D721Med (cell line): Measurements from ENCODE around the gene HADHA.

Experiments used
- DNase-seq: peaks from one replicate; pipeline ENCODE4 v3.0.0; 2011; ENCODE audit warnings: low spot score; ENCODE audit not compliant: insufficient read length
- FAIRE-seq: peaks from 2 replicates; lab custom pipeline; 2011; peaks lifted over from hg19 to GRCh38; lab: Jason Lieb, UNC
- CTCF ChIP-seq: IDR thresholded peaks from 2 replicates; pipeline ENCODE4 v1.5.1; 2012; ENCODE audit warnings: mild to moderate bottlenecking, control low read depth; ENCODE audit not compliant: insufficient read depth; ENCODE audit errors: missing control alignments

HADHA gene

DNA sequence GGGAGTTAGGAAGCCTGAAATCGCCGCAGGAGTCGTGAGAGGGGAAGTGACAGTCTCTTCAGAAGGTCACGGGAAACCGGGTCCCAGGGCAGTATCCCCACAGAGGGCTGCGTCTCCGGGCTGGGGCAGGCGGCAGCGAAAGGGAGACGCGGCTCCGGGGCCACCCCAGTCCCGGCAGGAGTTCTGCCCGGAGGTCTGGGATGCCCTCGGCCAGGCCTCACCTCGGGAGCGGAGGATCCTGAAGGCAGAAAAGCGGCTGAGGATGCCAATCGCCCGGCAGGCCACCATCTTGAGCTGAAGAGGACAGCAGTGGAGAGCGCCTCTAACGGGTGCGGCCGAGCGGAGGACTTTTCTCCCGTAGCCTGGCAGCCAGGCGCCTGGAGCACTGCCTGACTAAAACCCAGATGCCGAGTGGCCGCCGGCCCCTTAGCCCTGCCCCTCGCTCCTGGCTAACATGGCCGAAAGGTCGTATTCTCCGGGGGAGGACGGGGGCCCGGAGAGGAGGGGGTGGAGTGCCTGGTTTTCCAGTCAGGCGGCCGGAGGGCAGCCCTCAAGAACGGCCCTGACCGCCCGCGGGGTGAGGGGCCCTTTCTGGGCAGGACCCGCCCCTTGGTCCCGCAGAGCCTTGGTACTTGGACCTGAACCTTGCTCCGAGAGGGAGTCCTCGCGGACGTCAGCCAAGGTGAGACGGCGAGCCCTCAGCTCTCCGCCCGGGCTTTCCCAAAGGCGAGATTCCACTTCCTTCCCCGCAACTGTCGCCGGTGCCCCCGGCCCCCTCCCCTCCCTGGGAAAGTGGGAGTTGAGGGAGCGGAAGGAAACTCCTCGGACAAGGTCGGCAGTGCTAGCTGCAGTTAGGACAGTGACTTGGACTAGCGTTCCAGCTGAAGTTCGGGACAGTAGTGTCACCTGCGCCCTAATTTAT, at the start of gene HADHA, which contains the start of gene HADHB:
Gene HADHA (minus strand): TSS at position 324 of the 922 bp plus-strand sequence. CDS start 36 bp downstream, at position 288.
Gene HADHB (plus strand): TSS at position 631 of the 922 bp plus-strand sequence. CDS start 9,316 bp downstream, outside the sequence.
- no peak for DNase-seq
- peak; percentile 18 for TF ChIP-seq CTCF
- FAIRE-seq, result no peak

GRCh38 chr2:26292646-26293045, 48.2 kb upstream of the HADHA start:
- no peak for DNase-seq
- no peak for TF ChIP-seq CTCF
- FAIRE-seq, result no peak

- no peak for TF ChIP-seq CTCF
- no peak for FAIRE-seq
These were observed 45.6 kb upstream of the HADHA start for GRCh38 chr2:26290001-26290400.

GRCh38 chr2:26285931-26286330, 41.5 kb upstream of the HADHA start:
- DNase-seq, result no peak
- FAIRE-seq, result no peak
- no peak for TF ChIP-seq CTCF

More at GRCh38 chr2:26290001-26290400, 45.6 kb upstream of the HADHA start:
- DNase-seq, result no peak

DNA sequence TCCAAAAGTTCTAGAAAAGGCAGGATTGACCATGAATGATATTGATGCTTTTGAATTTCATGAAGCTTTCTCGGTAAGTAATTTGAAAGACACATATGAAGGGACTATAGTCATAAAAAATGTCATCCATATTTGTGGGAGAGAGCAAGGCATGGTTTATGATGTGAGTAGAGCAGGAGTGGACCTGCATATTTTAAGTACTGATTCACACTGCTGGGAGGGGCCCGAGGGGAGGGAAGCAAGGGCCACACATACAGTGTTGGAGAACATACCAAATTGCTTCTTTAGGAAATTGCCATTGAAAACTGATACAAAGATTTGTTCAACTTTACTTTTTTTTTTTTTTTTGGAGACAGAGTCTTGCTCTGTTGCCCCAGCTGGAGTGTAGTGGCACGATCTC, 39.7 kb upstream of the HADHA start:
- no peak for TF ChIP-seq CTCF
- DNase-seq, result no peak
- no peak for FAIRE-seq

DNA sequence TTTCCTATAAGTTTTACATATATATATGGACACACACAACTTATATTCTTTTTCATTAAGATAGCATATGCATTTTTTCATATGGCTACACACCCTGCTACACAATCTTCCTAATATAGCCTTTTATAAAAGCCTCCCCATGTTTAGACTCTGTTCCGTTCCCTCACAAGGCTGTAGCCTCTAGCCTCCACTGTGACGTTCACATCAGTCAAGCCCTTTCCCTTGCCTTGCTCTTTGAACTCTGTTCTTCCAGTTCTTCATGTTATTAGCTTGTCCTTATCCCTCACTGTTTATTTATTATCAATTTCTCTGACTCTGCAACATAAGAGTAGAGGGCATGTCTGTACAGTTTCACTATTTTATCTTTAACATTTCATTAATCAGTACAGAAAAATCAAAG, 39.2 kb upstream of the HADHA start:
- DNase-seq, result no peak
- no peak for FAIRE-seq
- no peak for TF ChIP-seq CTCF

DNA sequence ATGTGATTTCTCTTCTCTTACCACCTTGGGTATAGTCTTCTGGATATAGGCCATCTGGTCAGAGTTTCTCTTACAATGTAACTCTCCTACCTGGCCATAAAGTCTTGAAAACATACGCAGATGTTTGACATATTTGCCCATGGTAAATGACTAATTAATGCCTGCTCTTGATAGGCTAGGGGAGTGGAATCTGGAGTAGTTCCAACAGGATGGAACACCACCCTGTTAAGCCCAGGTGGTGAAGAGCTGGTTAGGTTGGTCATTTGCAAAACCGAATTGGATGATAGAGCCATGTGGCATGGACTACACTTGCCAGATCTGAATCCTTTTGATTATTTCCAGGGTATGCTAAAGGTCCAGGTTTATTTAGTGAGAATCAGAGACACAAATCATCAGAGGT, 36.8 kb upstream of the HADHA start:
- DNase-seq (no peak), FAIRE-seq (no peak)
- TF ChIP-seq CTCF, result no peak
